Hindlimb muscle (tissue), 1 donor: Measurements from ENCODE around the gene SLC39A7. TPM values are rescaled to one million over a fixed set of nuclear protein-coding genes. Genes with fewer than 3 reads are reported as not detected.
A peak's percentile ranks its signal among the peaks of the same experiment; 100 is the strongest.

Experiments used
- DNase-seq: peaks from one replicate; pipeline ENCODE4 v3.0.0-alpha.2; 2013
- polyA plus RNA-seq: library from polyadenylated mRNA; unstranded; fragments of 120-200 nt; gene quantifications from one replicate; pipeline ENCODE4 v1.2.1, GENCODE V29; 2013; ENCODE audit not compliant: insufficient read length

The SLC39A7 gene
- polyA plus RNA-seq, 1 donor: 65.8 TPM

DNA sequence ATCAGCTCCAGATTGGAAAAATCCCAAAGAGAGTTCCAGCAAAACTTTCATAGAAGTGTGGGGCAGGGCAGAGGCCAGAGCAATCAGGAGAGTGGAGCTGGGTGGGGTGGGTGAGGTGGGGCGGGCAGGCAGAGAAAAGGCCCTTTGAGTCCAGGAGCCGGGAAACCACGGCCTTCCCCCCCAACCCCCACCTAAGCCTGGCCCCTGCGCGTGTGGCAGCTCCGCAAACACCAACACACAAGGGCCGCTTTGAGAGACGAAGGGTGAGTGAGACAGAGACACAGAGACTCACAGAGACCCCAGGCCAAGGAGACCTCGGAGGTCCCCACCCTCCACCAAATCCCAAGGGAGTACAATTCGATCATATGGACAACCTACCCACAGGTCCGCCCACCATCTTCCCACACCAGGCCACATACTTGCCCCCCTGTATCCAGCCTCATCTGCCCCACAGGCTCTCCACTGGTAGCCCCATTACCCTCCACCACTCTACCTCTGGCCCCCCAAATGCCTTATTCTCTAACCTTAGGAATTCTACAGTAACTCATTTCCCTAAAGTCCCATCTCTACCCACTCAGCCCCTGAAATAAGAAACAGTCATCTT is 10.1 kb upstream of the SLC39A7 start:
- DNase-seq: no peak

DNA sequence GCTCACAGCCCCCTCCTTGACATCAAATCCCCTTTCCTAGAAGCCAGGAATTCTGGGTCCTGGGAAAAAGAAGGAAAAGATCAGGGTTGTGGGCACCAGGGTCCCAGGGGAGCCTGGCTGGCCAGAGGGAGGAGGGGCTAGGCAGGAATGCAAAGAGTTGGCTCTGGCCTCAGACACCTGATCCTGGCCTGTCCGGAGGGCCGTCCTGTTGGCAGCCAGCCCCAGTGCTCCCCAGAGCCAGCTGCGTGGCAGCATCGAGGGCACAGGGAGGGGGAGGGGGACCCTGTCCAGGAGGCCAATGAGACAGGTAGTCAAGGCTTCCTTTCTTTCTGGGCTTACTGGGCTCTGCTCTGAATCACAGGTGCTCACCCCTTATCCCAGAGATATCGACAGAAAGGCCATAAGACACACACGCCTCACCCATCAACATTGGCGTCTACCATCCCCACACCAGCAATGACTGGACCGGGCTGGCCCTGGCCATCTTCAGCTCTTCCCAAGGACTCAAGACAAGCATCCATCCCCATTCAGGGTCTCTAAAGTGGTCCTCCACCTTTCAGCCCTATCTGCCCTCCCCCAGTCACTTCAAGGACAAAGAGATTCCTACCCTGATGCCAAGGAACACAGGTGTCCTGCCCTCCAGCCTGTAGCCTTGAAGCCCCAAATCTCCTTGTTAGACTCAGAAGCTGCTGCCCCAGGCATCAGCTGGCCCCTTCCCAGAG is 9.1 kb upstream of the SLC39A7 start:
- no peak for DNase-seq

DNA sequence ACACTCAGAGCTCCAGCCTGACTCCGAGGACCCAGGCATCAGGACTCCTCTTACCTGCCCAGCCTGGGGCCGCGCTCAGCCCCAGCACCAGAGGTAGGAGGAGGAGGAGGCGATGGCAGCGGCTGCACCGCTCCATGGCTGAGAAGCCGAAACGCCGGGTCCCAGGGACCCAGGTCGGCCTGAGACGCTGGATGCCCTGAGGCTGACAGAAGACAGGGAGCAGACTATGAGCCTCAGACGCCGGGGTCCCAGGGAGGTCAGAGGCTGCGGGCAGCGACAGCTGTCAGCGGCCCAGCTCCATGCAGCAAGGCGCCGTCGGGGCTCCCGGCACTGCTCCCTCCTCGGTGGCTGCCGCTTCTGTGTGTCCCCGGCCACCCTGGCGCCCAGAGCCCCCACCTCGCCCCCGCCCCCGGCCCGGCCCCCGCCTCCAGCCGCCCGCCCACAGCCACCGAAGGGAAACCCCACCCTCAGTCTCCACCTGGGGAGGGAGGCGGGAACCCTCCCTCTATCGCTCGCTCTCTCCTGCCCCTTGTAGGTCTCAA is 8.5 kb upstream of the SLC39A7 start, which contains the start of gene COL11A2:
TSS of gene COL11A2 (minus strand) at position 363 of the 542 bp plus-strand sequence. CDS start at position 136, 227 bp downstream.
- no peak for DNase-seq

DNA sequence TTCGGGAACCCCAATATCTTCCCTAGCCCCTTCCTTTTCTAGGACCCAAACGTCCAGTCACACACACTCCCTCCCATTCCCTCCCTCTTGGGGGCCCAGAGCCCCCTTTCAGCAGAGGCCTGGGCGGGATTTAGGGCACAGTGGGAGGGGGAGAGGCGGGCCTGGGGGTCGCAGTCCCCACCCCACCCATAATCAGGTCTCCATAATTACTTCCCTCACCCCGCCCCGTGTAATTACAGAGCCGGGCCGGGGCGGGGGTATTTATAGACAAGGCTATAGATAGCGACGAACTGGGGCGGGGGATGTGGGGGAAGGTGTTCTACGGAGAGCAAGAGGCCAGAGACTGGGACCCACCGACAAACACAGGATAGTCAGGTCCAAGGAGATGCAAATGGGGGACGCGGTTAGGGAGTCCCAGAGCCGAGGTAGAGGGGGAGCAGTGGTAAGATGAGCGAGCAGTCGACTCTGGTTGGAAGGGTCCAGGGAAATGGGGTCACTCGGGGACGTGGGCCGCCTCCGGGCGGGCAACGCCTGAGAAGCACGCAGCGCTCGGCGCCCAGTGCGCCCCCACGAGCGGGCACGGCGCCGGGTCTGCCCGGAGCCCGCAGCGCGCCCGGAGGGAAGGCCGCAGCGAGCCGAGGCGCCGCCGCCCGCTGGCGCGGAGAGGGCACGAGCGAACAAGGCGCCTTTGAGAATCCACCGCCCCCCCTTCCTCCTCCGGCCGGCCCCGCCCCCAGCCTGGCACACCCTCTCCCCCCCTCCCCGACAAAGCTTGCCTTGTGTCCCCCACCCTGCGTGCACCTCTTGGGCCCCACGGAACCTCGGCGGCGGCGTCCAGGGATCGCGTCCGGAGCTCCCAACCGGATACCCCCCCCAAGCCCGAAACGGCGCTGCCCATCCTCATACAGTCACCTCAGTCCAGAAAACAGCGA is 7.7 kb upstream of the SLC39A7 start:
- no peak for DNase-seq

DNA sequence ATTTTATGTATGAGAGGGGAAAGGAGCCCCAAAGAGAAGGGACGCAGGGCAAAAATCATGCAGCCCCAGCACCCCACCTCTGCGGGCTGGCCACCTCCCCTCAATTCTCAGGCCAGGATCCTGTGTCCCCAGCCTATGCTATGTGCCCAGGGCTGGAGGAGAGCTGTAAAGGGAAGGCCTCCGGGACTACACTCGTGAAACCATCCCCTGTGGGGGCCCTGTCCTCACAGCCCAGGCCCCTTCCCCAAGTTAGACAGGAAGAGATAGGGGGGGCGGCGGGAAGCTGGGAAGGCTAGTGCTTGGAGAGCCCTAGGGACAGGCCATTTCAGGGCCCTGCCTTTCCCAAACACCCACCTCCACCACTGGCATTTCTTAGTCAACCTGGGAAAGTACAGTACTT is 7.0 kb upstream of the SLC39A7 start:
- no peak for DNase-seq

DNA sequence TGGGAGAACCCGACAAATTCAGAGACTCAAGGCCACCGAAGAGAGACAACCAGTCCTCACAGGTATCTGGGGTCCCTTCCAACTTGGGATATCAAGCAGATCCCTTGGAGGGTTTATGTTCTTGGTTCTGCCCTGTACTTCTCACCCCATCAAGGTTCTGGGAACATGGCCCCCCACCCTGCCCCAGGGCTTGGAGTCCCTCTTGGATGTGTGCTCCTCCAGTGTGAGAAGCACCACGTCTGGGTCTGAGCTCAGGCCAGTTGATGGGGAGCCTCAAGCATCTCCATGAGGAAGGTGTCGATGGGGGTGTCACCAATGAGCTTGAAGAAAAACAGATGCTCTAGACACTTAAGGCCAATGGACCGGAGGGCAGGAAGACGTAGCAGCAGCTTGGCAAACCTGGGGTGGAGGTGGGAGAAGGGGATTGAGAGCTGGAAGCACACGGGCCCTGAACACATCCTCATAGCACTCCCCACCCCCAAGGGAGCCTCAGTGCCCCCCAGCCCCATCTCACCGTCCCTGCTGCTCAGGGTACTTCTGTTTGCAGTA is 6.2 kb upstream of the SLC39A7 start:
- DNase-seq: no peak

DNA sequence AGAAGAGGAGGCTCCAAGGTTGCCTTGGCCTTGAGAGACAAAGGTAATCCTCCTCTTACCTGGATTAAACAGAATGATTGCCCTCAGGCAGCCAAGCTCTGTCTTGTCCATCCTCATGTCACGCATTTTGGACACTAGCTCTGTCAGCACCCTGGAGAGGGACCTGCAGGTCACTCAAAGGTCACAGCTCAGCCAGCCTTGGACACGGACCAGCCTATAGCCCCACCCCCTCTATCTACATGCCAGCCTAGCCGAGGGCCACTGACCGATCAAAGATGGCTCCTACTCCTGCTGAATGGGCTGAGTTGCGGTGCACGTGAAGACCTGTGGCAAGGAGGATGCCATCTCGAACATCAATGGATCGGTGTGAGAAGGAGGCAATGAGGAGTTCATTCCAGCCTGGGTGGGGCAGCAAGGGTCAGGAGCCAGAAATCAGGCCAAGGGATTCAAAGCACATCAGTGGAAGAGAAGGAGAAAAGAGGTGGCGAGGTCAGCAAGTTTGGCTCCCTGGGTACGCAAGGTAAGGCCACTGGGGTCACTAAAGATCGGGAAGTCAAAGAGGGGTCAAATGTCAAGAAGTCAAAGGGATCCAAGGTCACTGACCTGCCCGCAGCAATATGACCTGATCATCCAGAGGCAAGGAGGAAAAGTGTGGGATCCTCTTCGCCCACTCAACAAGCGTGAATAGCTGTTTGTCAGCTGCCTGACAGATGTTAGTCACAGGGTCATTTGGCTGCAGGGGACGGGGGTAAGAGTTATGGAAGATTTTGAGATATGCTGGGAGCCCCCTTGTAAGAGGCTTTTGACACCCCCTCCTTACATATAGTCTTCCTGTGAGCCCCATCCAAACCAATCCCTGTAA is 5.1 kb upstream of the SLC39A7 start:
- DNase-seq: no peak

DNA sequence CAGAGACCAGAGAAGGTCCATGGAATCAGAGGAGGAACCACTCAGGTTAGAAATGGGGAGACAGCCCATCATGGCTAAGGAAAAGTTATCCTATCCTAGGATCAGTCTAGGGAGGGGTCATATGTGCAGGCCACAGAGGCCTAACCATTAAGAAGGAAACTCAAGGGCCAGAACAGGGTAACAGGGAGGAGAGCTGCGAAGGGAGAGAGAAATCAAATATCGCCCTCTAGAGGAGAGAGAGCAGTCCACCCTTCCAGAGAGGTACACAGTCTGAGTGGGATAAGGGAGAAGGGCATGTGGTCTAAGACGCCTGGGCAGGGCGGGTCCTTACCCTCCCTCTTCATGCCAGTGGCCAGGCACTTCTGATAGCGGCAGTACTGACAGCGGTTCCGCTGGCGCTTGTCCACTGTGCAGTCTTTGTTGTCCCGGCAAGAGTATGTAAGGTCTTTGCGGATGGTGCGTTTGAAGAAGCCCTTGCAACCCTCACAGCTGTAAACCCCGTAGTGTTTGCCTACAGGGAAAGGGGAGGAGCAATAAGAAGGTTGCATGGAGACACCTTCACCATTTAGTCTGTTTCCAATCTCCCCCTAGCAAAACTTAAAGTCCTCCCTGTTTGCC is 3.1 kb upstream of the SLC39A7 start:
- no peak for DNase-seq

DNA sequence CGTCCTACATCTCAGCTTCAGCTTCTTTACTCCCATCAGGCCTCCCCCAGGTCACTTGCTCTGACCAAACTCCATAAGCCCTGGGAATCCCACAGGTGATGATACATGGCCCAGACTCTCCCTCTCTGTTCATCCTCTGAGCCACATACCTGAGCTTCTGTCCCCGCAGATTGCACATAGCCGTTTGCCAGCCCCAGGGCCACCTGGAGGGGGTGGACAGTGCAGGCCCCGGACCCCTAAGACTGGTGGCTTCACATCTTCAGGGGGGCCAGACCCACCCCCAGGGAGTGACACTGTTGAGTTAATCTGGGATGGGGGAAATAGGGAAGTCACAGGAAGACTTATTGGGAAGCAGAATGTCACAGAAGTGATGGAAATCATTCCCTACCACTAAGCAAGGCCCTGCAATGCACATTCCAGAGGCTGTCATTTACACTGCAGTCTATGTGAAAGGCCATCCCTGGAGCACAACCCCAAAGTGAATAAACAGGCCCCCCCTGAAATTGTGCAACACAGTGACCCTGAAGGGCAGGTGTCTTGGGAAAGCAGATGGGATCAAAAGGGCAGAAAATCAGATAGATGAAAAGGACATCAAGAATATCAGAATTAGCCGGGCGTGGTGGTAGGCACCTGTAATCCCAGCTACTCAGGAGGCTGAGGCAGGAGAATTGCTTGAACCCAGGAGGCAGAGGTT is 2.4 kb upstream of the SLC39A7 start:
- no peak for DNase-seq

DNA sequence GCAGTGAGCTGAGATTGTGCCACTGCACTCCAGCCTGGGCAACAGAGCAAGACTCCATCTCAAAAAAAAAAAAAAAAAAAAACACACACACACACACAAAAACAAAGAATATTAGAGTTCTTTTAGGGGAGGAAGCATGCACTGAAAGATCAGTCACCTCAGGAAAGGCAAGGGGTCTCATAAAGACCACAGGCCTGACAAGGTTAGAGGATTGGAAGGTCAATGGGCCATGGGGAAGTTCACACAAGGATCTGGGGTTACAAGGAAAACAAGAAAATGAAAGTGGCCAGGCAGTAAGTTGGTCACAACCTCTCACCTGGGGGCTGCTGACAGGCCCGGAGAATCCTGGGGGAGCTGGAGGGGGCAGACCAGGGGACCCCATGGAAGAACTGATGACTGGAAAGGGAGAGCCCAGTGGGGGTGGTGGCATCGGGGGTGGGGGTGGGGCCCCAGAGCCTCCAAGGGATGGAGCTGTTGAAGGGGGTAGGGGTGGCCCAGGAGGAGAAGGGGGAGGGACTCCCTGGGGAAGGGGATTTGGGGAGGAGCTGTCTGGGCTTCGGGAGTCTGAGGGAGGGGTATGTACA is 1.7 kb upstream of the SLC39A7 start:
- DNase-seq: no peak

DNA sequence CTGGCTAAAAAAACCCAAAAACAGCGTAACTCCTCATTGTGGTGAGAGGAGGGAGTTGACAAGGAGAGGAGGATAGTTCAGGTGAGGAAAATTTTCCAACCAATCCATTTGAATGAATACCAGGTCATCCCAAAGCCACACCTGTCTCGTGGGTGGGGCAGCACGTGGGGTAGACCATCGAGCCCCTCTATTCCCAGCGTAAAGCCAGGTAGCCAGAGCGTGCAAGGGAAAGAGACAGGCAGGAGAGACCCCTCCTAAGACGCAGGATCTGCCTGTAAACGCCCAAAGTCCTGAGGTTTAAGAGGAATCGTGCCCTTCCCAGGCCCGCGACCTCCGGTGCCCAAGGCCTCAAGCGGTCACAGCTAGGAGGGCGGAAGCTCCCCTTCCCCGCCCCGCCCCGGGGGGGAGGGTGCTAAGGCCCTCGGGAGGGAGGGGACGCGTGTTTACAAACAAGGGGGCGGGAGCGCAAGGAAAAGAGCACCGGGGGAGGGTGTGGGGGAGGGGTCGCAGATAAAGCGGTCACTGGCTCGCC is 914 bp upstream of the SLC39A7 start:
- DNase-seq: peak; percentile 56

DNA sequence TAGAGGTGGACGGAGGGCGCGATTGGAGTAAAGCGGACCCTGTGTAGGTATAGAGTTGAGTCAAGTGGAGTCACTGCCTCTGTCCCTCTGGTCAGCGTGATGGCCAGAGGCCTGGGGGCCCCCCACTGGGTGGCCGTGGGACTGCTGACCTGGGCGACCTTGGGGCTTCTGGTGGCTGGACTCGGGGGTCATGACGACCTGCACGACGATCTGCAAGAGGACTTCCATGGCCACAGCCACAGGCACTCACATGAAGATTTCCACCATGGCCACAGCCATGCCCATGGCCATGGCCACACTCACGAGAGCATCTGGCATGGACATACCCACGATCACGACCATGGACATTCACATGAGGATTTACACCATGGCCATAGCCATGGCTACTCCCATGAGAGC is 479 bp downstream of the SLC39A7 start:
- no peak for DNase-seq

DNA sequence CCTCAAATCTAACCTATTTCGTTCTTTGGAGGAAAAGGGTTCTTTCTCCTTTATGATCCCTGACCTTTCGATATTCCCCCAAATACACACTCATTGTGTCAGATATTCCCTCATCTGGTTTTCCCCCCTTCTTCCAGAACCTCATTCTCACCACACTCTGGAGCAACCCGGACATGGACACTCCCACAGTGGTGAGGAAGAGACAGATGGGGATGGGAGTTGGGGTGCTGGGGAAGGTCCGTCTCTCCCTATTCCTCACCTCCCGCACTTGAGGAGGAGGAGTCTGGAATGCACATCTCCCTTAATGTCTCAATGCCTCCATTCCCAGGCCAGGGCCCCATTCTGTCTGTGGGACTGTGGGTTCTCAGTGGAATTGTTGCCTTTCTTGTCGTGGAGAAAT is 1.3 kb downstream of the SLC39A7 start:
- DNase-seq: no peak

DNA sequence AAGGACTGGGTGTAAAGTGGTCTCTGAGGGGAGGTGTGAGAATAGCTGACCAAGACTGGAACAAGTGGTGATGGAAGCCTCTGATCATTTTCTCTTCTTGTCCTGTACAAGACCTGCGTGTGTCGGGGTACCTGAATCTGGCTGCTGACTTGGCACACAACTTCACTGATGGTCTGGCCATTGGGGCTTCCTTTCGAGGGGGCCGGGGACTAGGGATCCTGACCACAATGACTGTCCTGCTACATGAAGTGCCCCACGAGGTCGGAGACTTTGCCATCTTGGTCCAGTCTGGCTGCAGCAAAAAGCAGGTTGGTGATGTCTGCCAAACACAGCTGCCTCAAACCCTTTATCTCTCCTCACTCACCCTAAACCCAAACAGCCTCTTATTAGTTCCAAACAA is 2.1 kb downstream of the SLC39A7 start:
- DNase-seq: no peak

DNA sequence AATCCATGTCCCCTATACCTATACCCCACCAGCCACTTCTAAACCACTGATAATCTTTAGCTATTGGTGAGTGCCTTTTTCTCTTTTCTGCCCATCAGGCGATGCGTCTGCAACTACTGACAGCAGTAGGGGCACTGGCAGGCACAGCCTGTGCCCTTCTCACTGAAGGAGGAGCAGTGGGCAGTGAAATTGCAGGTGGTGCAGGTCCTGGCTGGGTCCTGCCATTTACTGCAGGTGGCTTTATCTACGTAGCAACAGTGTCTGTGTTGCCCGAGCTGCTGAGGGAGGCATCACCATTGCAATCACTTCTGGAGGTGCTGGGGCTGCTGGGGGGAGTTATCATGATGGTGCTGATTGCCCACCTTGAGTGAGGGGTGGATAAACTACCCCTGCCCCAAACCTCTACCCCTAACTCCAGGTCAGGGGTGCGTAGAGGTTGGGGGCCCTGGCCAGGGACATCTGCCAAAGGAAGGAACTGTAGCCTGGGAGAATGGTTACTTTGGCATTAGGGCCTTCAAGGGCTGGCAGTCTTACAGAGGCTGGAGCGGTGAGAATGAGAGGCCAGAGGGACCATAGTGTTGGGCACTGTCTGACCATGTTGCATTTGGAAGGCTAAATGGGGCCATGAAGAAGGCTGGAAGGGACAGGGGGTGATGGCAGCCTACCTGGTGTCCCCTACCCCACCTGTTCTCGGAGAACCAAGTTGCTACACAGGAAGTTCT is 2.9 kb downstream of the SLC39A7 start:
- DNase-seq: no peak

DNA sequence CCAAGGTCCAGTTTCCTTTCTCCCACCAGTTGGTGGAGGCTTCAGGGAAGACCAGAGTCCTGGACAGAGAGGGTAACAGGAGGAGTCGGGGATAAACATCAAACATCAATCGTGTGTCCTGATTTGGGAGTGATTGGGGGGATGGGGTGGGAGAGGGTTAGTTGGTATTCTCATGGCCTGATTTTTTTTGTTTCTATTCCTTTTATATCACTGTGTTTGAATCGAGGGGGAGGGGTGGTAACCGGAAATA is 3.4 kb downstream of the SLC39A7 start:
- DNase-seq: no peak

DNA sequence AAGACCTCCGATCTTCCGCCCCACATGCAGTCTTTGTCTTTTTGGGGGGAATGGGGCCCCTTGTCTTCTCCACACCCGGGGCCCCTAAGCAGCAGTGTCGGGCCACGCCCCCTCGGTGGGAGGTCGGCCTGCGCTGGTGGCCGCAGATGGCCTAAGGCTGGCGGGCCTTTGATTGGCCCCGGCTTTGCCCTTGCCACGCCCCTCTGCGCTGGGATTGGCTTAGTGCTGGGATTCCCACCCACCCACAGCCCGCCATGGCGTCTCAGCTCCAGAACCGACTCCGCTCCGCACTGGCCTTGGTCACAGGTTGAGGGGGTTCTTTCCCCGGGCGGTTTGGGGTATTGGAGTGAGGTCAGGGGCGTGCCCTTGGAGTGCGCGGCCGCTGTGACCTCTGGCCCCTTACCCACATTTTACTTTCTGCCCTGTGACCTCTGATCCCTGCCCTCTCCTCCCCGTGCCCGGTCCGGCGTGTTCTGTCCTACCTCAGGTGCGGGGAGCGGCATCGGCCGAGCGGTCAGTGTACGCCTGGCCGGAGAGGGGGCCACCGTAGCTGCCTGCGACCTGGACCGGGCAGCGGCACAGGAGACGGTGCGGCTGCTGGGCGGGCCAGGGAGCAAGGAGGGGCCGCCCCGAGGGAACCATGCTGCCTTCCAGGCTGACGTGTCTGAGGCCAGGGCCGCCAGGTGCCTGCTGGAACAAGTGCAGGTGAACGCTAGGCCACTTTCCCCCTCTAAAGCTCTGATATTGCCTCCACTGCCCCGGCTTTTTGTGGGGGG is 3.9 kb downstream of the SLC39A7 start, which contains the start of gene HSD17B8:
TSS of gene HSD17B8 (plus strand) at position 241 of the 776 bp plus-strand sequence. CDS start at position 255, 14 bp downstream.
- DNase-seq: peak; percentile 92

DNA sequence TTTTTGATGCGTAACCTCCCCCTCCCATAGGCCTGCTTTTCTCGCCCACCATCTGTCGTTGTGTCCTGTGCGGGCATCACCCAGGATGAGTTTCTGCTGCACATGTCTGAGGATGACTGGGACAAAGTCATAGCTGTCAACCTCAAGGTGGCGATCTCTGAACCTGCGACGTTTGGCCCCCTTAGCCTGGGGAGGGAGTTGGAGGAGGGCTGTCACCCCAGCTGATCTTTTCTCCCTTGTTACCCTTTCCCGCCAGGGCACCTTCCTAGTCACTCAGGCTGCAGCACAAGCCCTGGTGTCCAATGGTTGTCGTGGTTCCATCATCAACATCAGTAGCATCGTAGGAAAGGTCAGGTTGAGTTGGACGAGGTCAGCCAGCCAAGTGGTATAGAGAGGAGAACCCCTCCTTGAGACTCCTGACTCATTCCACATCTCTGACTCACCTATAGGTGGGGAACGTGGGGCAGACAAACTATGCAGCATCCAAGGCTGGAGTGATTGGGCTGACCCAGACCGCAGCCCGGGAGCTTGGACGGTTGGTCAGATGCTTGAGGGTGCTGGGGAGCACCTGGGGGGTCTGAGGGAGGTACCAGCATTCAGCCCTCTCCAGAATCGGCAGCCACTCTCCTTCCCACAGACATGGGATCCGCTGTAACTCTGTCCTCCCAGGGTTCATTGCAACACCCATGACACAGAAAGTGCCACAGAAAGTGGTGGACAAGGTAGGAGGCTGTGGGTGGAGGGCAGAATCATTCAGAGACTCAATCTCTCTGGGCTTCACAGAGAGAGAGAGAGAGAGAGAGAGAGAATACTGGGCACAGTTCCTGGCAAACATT is 4.7 kb downstream of the SLC39A7 start:
- DNase-seq: no peak
